Mesenteric fat pad (tissue), 1 donor: ENCODE measurements around the gene EXOC3L1. TPM values are rescaled to one million over a fixed set of nuclear protein-coding genes. Genes with fewer than 3 reads are reported as not detected.

Source experiments
- DNase-seq: peaks from one replicate; pipeline ENCODE4 v3.0.0-alpha.2; 2020; ENCODE audit warnings: low spot score
- total RNA-seq: library from RNA; stranded (reverse); fragmentation: NEBNext Ultra II Directional; extraction: Animal tissue kit (Norgen Biotek cat#: 25700); gene quantifications from one replicate; pipeline ENCODE4 v1.2.1, GENCODE V29; 2021
- donor health status: DM: yes; HTN: yes; CAD: no.

The EXOC3L1 gene
- total RNA-seq, 1 donor from 2014 or later = 4.1 TPM

DNA sequence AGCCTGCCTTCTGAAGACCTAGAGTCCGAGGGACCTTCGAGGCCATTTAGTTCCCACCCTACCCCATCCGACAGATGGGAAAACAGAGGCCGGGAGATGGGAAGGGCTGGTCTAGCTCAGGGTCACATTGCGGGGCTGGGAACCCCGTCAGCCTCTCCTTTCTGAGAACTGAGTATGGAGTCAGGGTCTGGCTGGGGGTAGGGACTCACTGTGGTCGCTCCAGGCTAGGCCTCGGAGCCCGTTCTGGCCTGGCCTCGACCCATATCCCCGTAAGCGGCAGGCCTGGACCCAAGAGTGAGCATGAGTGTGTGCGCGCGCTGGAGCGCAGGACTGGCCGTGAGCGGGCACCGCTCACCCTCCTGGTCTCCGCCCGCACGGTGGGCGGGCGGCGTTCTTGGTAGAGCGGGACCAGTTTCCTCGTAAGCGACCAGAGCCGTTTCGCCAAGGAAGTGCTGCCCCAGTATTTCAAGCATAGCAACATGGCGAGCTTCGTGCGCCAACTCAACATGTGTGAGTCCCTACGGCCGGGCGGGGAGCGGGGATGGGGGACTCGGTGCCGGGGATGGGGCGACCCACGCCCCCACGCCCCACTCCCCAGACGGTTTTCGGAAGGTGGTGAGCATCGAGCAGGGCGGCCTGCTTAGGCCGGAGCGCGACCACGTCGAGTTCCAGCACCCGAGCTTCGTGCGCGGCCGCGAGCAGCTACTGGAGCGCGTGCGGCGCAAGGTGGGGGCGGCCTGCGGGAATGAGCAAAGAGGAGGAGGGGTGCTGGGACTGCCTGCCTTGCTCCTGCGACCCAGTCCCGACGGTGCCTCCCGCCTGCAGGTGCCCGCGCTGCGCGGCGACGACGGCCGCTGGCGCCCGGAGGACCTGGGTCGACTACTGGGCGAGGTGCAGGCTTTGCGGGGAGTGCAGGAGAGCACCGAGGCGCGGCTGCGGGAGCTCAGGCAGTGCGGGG, 24.5 kb downstream of the EXOC3L1 start:
- no peak for DNase-seq

DNA sequence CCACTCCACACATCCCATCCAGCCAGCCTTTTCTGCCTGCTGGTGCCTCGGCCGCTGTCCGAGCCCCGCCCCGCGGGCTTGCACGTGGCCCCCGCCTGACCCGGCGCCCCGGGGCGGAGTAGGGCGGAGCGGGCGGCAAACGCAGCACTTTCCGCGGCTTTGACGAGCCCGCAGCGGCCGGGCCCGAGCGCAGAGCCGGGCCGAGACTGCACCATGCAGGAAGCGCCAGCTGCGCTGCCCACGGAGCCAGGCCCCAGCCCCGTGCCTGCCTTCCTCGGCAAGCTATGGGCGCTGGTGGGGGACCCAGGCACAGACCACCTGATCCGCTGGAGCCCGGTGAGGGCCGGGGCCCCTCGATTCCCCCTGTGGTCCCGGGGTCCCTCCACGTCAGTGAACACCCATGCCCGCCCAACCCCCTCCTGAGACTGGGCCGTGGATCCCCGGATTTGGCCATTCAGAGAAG, 25.3 kb downstream of the EXOC3L1 start, which contains the start of gene HSF4:
HSF4 (plus strand) TSS at position 147 of the 463 bp plus-strand sequence; CDS start at position 214, 67 bp downstream.
- DNase-seq = no peak

DNA sequence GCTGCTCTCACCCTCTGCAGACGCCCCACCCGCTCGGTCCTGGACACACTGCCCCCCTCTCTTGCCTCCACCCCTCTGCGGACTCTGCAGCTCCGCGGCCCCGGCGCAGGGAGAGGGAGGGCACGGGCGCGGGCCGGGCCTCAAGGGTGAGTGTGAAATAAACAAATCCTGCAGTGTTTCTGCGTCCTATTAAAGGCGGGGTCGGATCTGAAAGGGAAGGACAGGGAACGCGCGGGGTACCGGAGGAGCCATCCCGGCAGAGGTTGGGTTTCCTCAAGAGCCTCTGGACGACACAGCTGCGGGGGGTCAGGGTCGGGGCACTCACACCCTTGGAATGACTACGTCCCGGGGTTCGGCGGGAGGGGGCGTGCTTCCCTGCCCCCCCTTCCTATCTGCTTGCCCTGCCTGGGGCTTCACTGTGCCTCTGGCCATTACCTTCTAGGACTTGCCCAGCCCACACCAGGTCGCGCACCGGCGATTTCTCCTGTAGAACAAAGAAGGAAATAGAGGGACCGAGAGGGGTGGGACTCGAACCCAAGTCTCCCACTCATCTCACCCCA, 25.9 kb downstream of the EXOC3L1 start:
- DNase-seq = no peak

DNA sequence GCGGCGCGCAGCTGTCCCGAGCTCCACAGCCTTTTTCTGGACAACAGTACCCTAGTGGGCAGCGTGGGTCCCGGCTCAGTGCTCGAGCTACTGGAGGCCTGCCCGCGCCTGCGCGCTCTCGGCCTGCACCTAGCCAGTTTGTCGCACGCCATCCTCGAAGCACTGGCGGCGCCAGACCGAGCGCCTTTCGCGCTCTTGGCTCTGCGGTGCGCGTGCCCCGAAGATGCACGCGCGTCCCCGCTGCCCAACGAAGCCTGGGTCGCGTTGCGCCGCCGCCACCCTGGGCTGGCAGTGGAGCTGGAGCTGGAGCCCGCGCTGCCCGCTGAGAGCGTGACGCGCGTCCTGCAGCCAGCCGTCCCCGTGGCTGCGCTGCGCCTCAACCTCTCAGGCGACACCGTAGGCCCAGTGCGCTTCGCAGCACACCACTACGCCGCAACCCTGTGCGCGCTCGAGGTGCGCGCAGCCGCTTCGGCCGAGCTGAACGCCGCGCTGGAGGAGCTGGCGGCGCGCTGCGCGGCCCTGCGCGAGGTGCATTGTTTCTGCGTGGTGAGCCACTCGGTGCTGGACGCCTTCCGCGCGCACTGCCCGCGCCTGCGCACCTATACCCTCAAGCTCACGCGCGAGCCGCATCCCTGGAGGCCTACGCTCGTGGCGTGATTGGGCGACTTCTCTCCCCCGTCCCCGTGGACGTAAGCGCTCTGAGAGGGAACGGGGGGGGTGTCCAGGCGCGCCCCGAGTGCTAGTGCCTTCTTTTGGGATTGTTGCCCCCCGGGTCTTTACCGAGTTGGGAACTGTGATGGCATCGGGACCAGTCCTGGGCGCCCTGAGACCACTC, 26.6 kb downstream of the EXOC3L1 start:
- DNase-seq = no peak

DNA sequence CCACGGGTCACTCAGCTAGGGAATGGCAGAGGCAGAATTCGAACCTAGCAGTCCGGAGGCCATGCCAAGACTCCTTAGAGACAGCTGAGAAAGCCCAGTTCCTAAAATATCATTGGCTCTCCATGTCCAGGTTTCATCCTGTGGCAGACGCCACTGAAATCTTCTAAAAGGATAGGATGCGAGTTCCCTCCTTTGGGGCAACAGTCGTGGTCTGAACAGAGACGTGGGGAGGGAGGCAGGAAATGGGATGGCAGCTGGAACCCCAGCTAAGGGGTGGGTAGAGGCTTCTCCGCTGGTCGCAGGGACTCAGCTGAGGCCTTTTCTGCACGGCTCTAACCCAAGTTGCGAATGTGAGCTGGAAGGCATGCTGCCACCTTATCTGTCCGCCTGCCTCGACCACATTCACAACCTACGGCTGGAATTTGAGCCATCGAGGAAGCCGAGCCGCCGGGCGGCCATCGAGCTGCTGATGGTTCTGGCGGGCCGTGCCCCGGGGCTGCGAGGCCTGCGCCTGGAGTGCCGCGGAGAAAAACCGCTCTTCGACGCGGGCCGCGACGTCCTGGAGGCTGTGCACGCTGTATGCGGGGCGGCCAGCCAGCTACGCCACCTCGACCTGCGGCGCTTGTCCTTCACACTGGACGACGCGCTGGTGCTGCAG, 27.3 kb downstream of the EXOC3L1 start:
- no peak for DNase-seq

DNA sequence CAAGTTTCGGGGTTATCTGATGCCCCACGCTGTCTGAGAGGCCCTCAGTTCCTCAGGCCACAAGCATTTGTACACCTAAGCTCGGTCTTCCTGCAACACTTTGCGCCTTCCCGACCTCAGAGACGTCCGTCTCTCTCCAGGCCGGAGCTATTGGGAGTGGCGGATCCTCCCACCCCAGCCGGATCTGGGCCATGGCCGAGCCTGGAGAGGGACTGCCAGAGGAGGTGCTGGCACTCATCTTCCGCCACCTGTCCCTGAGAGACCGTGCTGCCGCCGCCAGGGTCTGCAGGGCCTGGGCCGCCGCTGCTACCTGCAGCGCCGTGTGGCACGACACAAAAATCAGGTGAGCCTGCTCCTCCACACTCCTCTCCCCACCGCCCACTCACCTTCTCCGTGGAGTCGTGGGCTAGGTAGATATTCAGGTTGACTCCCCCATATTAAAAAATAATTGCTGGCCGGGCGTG, 28.3 kb downstream of the EXOC3L1 start:
- DNase-seq = no peak

DNA sequence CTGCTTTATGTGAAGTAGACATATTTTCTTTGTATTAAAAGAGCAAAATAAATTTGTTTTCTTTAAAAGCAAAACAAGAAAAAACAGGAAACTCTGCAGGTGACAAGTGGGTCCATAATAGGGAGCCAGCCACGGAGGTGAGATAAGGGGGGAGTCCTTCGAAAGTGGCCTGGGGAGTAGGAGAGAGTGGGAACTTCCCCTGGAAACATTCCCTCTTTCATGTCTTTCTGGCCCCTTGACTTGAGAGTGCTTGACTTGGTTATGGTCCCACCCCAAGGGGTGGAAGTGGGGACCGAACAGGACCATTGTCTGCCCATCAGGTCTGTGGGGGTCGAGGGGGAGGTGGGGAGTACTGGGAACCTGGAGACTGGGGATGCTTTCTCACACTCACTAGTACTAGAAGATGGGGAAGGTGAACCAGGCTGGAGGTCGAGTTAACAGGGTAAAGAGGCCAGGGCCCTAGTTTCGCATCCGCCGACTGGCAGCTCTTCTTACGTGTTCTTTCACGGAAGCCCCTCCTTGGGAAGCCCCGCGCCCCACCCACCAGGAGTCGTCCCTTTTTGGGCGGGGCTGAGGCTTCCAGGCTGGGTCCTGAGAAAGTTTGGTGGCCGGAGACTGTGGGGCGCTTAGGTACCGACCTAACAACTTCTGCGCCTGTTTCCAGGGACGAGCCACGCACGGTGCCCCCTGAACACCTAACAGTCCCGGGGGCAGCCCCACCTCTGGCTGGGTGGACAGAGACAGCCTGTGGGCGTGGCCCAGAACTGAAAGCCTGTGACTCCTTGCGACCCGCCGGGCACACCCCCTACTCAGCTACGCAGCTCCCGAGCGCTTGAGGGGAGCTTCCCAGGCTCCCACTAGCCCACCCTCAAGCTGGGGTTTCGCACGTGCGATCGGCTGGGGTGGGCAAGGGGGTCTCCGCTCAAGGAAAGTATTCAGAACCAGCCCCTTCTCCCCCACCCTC, 31.0 kb downstream of the EXOC3L1 start:
- no peak for DNase-seq

DNA sequence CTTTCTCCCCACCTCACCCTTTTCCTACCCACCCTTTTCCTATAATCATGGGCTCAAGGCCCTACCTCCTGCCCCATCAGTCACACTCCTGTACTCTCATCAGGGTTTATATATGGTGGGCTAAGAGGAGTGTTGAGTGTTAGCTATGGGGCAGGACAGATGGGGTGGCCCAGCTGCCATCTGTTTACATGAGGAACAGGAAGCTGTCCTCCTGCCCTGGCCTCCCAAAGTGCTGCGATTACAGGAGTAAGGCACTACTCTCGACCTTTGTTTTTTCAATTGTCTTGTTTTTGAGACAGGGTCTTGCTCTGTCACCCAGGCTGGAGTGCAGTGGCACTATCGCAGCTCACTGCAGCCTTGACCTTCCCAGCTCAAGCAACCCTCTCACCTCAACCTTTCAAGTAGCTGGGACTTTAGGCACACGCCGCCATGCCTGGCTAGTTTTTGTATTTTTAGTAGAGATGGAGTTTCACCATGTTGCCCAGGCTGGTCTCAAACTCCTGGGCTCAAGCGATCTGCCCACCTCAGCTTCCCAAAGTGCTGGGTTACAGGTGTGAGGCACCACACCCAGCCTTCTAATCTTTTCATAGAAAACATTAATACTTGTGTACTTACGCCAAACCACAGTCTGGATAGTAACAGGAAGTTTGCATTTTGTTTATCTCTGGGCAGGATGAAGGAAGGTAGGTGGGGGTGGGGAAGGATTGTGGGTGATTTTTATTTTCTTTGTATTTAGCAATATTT, 31.9 kb downstream of the EXOC3L1 start:
- no peak for DNase-seq

DNA sequence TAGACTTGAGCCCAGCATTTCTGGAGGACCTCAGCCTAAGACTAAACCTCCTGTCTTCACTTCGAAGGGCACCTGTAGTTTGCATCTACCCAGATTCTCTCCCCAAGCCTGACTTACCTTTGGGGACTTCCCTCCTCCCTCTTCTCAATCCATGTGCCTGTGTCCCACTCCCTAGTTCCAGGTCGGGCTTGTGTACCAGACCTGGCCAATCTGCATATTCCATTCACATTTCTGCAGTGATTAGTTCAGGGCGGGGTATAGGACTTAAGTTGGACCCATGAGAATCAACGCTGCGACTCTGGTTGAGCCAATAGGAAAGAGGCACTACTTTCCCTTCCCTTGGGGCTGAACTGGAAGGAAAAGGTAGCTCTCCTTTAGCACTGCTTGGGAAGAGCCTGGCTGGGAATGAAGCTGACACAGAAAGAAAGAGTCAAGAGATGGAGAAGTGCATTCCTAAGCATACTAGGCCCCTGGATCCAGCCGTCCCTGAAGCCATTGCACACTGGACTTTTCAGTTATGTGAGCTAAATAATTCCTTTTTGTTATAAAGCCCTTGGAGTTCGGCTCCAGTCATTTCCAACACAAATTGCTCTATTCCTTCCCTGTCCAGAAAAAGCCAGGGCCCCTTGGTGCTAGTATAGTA, 32.7 kb downstream of the EXOC3L1 start:
- DNase-seq = no peak

DNA sequence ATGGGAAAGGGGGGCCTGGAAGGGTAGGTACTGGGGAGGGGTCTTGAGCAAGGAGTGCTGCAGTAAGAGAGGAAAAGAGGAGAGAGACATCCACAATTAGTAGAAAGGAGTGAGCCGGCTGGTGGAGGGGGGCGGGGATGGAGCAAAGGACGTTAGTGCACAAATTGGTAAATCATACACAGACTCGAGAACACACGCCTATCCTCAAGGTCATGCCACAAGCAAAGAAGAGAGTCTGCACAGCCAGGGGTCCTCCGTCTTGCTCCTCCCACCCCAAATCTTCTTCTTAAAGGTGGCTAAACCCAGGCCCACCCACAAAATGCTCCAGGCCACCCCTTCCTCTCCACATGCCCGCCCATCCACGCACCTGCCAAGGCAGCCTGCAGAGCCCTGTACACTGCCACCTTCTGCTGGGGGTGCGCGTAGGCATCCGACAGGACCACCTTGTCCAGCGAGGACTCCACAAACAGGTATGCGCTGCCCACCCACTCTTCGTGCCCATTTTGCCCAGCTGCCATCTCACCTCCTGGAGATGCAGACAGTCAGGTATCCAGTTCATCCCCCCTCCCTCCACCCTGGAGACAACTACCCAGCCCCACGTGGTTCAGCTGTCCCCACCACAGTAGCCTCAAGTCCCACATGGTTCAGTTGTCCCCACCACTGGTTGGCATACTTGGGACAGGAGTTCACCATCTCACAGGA, 33.6 kb downstream of the EXOC3L1 start:
- no peak for DNase-seq

DNA sequence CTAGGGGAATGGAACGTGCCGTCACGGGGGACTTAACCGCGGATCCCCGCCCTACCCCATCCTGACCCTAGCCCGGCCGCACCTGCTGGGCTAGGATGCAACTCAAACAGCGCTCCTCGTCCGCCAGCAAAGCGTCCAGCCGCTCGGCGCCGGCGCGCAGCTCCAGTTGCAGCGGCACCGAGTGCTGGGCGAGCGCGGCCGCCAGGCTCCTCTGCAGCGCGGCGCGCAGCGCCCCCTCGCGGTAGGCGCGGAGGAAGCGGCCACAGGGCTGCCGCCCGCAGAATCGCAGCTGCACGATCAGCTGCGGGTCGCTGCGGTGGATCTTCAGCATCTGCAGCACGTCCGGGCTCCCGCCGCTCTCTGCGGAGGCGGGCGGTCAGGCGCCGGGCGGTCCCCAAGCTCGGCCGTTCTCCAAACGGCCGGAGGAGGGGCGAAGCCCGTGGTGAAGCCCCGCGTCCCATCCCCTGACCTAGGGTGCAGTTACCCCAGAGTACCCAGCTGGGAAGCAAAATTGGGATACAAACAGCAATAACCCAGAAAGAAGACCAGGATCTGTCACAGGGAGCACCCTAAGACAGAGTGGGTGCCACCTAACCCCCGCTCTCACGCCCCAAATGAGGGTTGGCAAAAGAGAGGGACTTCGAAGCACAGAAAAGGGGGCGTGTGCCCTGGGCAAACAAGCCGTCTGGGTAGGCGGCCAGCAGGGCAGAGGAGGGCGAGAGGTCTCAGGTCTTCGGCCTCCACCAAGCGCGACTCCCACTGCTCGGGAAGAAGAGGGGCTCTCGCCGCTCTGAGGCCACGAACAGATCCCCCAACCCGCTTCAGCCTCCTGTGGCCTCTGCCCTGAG, 34.4 kb downstream of the EXOC3L1 start:
- DNase-seq = no peak

DNA sequence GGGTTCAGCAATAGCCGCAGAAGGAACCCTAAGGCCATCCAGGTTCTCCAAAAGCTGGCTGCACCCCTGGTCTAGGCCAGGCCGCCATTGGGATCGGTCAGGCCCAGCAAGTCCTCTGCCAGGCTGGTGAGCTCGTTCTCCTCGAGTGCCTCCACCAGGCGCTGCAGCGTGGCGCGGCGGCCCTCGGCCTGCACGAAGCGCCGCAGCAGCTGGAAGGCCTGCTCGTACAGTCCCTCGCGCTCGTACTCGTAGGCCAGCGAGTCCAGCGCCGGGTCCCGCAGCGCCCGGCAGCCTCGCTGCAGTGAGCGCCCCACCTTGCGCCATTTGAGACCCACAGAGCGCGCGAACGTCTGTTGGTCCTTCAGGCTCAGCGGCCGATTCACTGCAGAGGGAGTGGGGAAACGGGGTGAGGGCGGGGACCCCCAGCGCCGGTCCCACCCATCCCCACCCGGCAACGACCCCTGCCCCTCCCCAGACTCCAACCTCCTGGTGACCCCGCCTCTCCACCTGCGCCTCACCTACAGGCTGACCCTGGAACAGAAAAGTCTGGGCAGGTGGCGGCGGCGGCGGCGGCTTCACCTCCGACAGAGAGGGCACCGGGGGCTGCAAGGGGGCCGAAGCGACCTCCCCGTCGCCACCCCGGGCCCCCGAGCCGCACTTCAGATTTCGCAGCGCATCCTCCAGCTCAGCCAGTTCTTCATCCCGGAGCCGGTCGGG, 35.2 kb downstream of the EXOC3L1 start:
- DNase-seq = no peak

DNA sequence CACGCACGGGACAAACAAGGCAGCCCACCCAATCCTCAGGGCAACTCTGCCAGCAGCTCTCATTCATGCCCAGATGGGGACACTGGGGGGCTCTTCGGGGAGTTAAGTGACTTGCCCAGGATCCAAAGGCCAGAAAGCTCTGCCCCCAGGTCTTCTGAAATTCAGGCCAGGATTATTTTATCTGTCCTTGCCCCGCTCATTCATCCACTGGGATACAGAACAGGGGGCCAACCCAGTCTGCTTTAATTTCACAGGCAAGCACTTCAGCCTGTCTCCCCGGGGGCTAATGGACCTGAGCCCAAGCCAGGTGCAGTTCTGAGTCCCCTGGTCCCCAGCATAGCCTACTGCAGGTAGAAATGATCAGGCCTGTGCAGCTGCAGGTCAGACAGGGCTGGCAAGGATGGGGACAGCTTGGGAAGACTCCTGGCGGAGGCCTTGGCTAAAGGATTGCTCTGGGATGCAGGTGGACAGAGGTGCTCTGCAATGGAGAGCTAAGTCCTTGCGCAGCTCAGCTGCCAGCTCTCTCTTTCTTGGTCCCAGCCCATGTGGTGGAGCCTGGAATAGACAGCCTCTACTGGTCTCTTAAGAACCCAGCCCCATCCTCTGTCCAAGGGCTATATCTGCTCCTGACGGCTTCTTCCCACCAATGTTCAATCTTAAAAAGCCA, 38.4 kb downstream of the EXOC3L1 start:
- DNase-seq = no peak

DNA sequence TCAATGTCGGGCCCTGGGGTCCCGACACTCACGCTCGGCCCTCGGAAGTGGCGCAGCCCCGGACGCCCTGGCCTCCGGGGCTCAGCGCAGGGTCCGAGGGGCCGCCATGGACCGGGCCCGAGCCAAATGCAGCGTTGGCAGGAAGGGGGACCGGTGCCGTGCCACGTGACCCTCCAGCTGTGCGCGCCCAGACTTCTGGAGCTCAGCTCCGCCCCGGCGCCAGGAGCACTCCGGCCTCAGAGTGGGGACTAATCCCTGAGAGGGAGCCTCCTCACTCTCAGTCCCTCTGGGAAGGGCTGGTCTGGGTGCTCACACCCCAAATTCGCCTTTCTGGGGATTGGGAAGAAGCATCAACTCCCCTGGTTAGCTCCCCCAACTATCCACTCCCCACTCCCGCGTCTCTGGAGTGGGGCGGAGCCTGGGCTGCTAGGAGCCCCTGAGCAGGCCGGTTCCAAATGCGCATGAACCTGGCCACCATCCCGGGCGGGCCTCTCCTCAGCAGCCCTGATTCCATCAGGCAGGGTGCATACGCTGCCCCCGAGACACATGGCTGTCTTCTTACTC, 39.0 kb downstream of the EXOC3L1 start, which contains the start of gene B3GNT9:
B3GNT9 (minus strand) TSS at position 166 of the 564 bp plus-strand sequence. CDS start 513 bp downstream, outside the sequence.
- DNase-seq = no peak
